Ishikawa (cell line): ENCODE data around the gene ACSM4.

ENCODE experiments used
- CEBPB ChIP-seq: IDR thresholded peaks from 2 replicates; pipeline ENCODE4 v1.6.1; 2012
- CREB1 ChIP-seq: IDR thresholded peaks from 2 replicates; pipeline ENCODE4 v1.6.1; 2012; ENCODE audit warnings: low read depth
- EGR1 ChIP-seq: IDR thresholded peaks from 2 replicates; pipeline ENCODE4 v1.6.1; 2012
- EP300 ChIP-seq: IDR thresholded peaks from 2 replicates; pipeline ENCODE4 v1.6.1; 2012; ENCODE audit warnings: borderline replicate concordance
- FOXM1 ChIP-seq: IDR thresholded peaks from 2 replicates; pipeline ENCODE4 v1.6.1; 2012; ENCODE audit warnings: low read depth, borderline replicate concordance
- MAX ChIP-seq: IDR thresholded peaks from 2 replicates; pipeline ENCODE4 v1.6.1; 2012
- NFIC ChIP-seq: IDR thresholded peaks from 2 replicates; pipeline ENCODE4 v1.6.1; 2012
- RAD21 ChIP-seq: IDR thresholded peaks from 2 replicates; pipeline ENCODE4 v1.6.1; 2012; ENCODE audit warnings: low read depth
- REST ChIP-seq: IDR thresholded peaks from 2 replicates; pipeline ENCODE4 v1.6.1; 2012; ENCODE audit warnings: low read depth, mild to moderate bottlenecking
- TAF1 ChIP-seq: IDR thresholded peaks from 2 replicates; pipeline ENCODE4 v1.6.1; 2012; ENCODE audit warnings: low read depth, mild to moderate bottlenecking
- TCF12 ChIP-seq: IDR thresholded peaks from 2 replicates; pipeline ENCODE4 v1.6.1; 2012; ENCODE audit warnings: low read depth
- TEAD4 ChIP-seq: IDR thresholded peaks from 2 replicates; pipeline ENCODE4 v1.6.1; 2012
- USF1 ChIP-seq: IDR thresholded peaks from 2 replicates; pipeline ENCODE4 v1.6.1; 2012
- YY1 ChIP-seq: IDR thresholded peaks from 2 replicates; pipeline ENCODE4 v1.6.1; 2012; ENCODE audit warnings: low read depth
- ZBTB7A ChIP-seq: IDR thresholded peaks from 2 replicates; pipeline ENCODE4 v1.6.1; 2012; ENCODE audit warnings: low read depth

ACSM4 gene

GRCh38 chr12:7297865-7298264, 6.0 kb upstream of the ACSM4 start:
- TF ChIP-seq TEAD4 (no peak), CREB1 (no peak), TAF1 (no peak), CEBPB (no peak), TCF12 (no peak), YY1 (no peak), MAX (no peak), EP300 (no peak), EGR1 (no peak), REST (no peak), USF1 (no peak), NFIC (no peak), ZBTB7A (no peak), FOXM1 (no peak), RAD21 (no peak)

- no peak for TF ChIP-seq EGR1
- no peak for TF ChIP-seq TCF12
- no peak for TF ChIP-seq REST
- no peak for TF ChIP-seq RAD21
- no peak for TF ChIP-seq TEAD4
- no peak for TF ChIP-seq USF1
- no peak for TF ChIP-seq CREB1
- TF ChIP-seq MAX = no peak
- no peak for TF ChIP-seq ZBTB7A
- no peak for TF ChIP-seq TAF1
- no peak for TF ChIP-seq NFIC
- no peak for TF ChIP-seq YY1
- TF ChIP-seq EP300 = no peak
- no peak for TF ChIP-seq CEBPB
- TF ChIP-seq FOXM1 = no peak
Observed at GRCh38 chr12:7302266-7302986, 1.4 kb upstream of the ACSM4 start.

GRCh38 chr12:7303230-7303629, 642 bp upstream of the ACSM4 start:
- TF ChIP-seq TEAD4 = no peak
- no peak for TF ChIP-seq USF1
- TF ChIP-seq REST = no peak
- no peak for TF ChIP-seq CREB1

- no peak for TF ChIP-seq REST
- no peak for TF ChIP-seq TCF12
- no peak for TF ChIP-seq RAD21
- TF ChIP-seq NFIC = no peak
- TF ChIP-seq MAX = no peak
- no peak for TF ChIP-seq TAF1
- TF ChIP-seq YY1 = no peak
- TF ChIP-seq ZBTB7A = no peak
Observed at GRCh38 chr12:7304456-7304855, 584 bp downstream of the ACSM4 start.
